CD4-positive, alpha-beta memory T cell (primary cell): ENCODE data around the gene ZNF217. TPM values are rescaled to one million over a fixed set of nuclear protein-coding genes. Genes with fewer than 3 reads are reported as not detected.
"Not testable (repeated sequence)": the region's sequence is repeated elsewhere in the genome, so short reads cannot be mapped to it uniquely, and the experiment has no call there.

ENCODE experiments used
- CTCF ChIA-PET: fragments of 350-600 bp; sonication (Branson Sonifier 250); formaldehyde crosslinking; loops from one replicate; lab custom pipeline; 2021; ENCODE audit warnings: inconsistent platforms; ENCODE audit not compliant: partially characterized antibody; lab: Charles Lee
- POLR2A ChIA-PET: fragments of 350-600 bp; sonication (Branson Sonifier 250); formaldehyde crosslinking; loops from one replicate; lab custom pipeline; 2021; ENCODE audit not compliant: partially characterized antibody; lab: Charles Lee
- DNase-seq, 5 donors: peaks; one replicate each; pipeline versions ENCODE4 v3.0.0 to v3.0.0-alpha.2; 2020 to 2022; ENCODE audit warnings: mixed read lengths in 1 of 5
- H3K27ac ChIP-seq: one replicate; pipeline ENCODE4 v1.7.0; 2013; ENCODE audit warnings: low read depth, low read length
- H3K27me3 ChIP-seq: 2 replicates; pipeline ENCODE4 v1.7.0; 2013; ENCODE audit warnings: mild to moderate bottlenecking, low read length, moderate library complexity; ENCODE audit not compliant: insufficient read depth
- H3K36me3 ChIP-seq: 2 replicates; pipeline ENCODE4 v1.7.0; 2013; ENCODE audit warnings: mild to moderate bottlenecking, low read length, moderate library complexity; ENCODE audit not compliant: insufficient read depth
- H3K4me1 ChIP-seq: 2 replicates; pipeline ENCODE4 v1.7.0; 2013; ENCODE audit warnings: mild to moderate bottlenecking, low read length, moderate library complexity; ENCODE audit not compliant: insufficient read depth
- H3K4me3 ChIP-seq, 2 donors: one replicate each; pipeline ENCODE4 v1.7.0; 2013; ENCODE audit warnings: low read length in 2 of 2, mild to moderate bottlenecking in 1 of 2
- H3K9me3 ChIP-seq, 2 donors: one replicate each; pipeline ENCODE4 v1.7.0; 2013; ENCODE audit warnings: low read length in 2 of 2, control low read depth in 1 of 2; ENCODE audit not compliant: control insufficient read depth in 1 of 2
- H3K27ac Mint-ChIP-seq, 7 donors: one replicate each; pipeline ENCODE4 v1.8.0; 2020 to 2021; ENCODE audit warnings: mixed read lengths in 7 of 7, mild to moderate bottlenecking in 6 of 7, inconsistent platforms in 3 of 7, moderate library complexity in 3 of 7
- H3K27me3 Mint-ChIP-seq, 2 donors: one replicate each; pipeline ENCODE4 v1.8.0; 2020 to 2021; ENCODE audit warnings: mixed read lengths in 2 of 2
- H3K36me3 Mint-ChIP-seq, 2 donors: one replicate each; pipeline ENCODE4 v1.8.0; 2020 to 2021; ENCODE audit warnings: mixed read lengths in 2 of 2, inconsistent platforms in 1 of 2, mild to moderate bottlenecking in 1 of 2
- H3K4me1 Mint-ChIP-seq, 4 donors: one replicate each; pipeline ENCODE4 v1.8.0; 2020 to 2021; ENCODE audit warnings: mixed read lengths in 4 of 4, mild to moderate bottlenecking in 1 of 4
- H3K4me3 Mint-ChIP-seq, 8 donors: one replicate each; pipeline ENCODE4 v1.8.0; 2020 to 2021; ENCODE audit warnings: mixed read lengths in 8 of 8, mild to moderate bottlenecking in 7 of 8, moderate library complexity in 6 of 8, inconsistent platforms in 3 of 8
- H3K9me3 Mint-ChIP-seq, 8 donors: one replicate each; pipeline ENCODE4 v1.8.0; 2020 to 2021; ENCODE audit warnings: mixed read lengths in 8 of 8, mild to moderate bottlenecking in 5 of 8, inconsistent platforms in 3 of 8, moderate library complexity in 1 of 8
- intact Hi-C: fragments of 100-400 bp; cut with micrococcal nuclease; formaldehyde crosslinking; loops from one replicate; pipeline ENCODE4 v1.15.1; 2023
- polyA plus RNA-seq, 2 donors: library from polyadenylated mRNA; unstranded; fragments of 300-500 nt; fragmentation: Illumina TruSeq; gene quantifications; one replicate each; pipeline ENCODE4 v1.2.3, GENCODE V29; 2021
- total RNA-seq, 2 experiments: library from RNA; stranded (reverse); gene quantifications; one replicate each; pipeline ENCODE4 v1.2.3, GENCODE V29; 2021

Gene ZNF217
- total and polyA plus RNA-seq, 4 experiments from 2014 or later: 11.6 to 111 (median 64.4) TPM

GRCh38 chr20:53627001-53627400 is 33.4 kb upstream of the ZNF217 start:
- DNase-seq, H3K4me3 ChIP-seq, H3K36me3 ChIP-seq, H3K9me3 Mint-ChIP-seq, H3K27ac Mint-ChIP-seq, H3K4me3 Mint-ChIP-seq, H3K36me3 Mint-ChIP-seq, H3K27me3 ChIP-seq, intact Hi-C loops, H3K27ac ChIP-seq, H3K27me3 Mint-ChIP-seq, H3K9me3 ChIP-seq: not testable (repeated sequence)
- POLR2A ChIA-PET: interaction anchor here (1.7 kb wide), 1 partner anchor 26 kb away, joined by 5 read pairs; no protein-coding TSS in a partner anchor
- CTCF ChIA-PET: interaction anchor here (1.2 kb wide), 1 partner anchor 289 kb away, joined by 4 read pairs; no protein-coding TSS in a partner anchor
- H3K4me1 ChIP-seq: peaks cover 23% of the 10 kb centered on the region
- H3K4me1 Mint-ChIP-seq: peaks cover 19 to 22% (median 22%) of the 10 kb centered on the region in 4 donors

DNA sequence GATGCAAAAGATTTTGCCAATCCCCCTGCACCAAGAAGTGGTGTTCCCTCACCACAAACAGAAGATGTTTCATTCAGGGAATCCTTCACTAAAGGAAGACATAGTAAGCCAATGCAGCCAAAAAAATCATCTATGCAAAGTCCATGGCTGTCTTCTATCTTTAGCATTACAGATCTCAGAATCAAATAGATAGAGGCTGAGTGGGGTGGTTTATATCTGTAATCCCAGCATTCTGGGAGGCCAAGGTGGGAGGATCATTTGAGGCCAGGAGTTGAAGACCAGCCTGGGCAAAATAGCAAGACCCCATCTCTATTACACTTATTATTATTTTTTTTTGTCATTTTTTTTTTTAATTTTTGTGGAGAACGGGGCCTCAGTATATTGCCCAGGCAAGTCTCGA is 32.9 kb upstream of the ZNF217 start:
- Histone ChIP-seq H3K9me3 (no peaks in the 10 kb centered on the region), H3K4me1 (peaks cover 28% of the 10 kb centered on the region), H3K36me3 (no peaks in the 10 kb centered on the region), H3K4me3 (no peak overlapping the region), H3K27me3 (no peaks in the 10 kb centered on the region), H3K27ac (no peak overlapping the region)
- CTCF ChIA-PET: no interaction called here
- no peak for DNase-seq
- no peak overlapping the region for H3K27ac Mint-ChIP-seq
- POLR2A ChIA-PET: interaction anchor here (1.0 to 8.0 kb wide), 3 partner anchors 18 to 47 kb away, joined by 3 to 136 read pairs (median 5); no protein-coding TSS in a partner anchor
- intact Hi-C loops: no loop called here
- no peak overlapping the region for H3K4me3 Mint-ChIP-seq
- no peaks in the 10 kb centered on the region for H3K36me3 Mint-ChIP-seq
- no peaks in the 10 kb centered on the region for H3K9me3 Mint-ChIP-seq
- peaks cover 21 to 26% (median 26%) of the 10 kb centered on the region in 4 donors for H3K4me1 Mint-ChIP-seq
- H3K27me3 Mint-ChIP-seq: no peaks in the 10 kb centered on the region

GRCh38 chr20:53625311-53626129 is 31.9 kb upstream of the ZNF217 start:
- DNase-seq: no peak

DNA sequence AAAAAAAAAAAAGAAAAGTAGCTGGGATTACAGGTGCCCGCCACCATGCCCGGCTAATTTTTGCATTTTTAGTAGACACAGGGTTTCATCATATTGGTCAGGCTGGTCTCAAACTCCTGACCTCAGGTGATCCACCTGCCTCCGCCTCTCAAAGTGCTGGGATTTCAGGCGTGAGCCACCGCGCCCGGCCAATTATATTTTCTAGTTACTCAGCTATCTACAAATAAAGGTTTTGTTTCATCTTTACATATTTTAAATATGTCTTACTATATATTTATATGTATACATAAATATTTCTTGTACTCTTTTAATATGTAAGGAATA is 31.2 kb upstream of the ZNF217 start:
- not testable (repeated sequence) for H3K27ac ChIP-seq, H3K4me3 ChIP-seq, H3K27me3 Mint-ChIP-seq, H3K9me3 Mint-ChIP-seq, H3K4me3 Mint-ChIP-seq, H3K9me3 ChIP-seq, DNase-seq, H3K27ac Mint-ChIP-seq, H3K27me3 ChIP-seq, H3K36me3 ChIP-seq, H3K36me3 Mint-ChIP-seq
- CTCF ChIA-PET: interaction anchor here (1.1 to 2.0 kb wide), 3 partner anchors 18 to 291 kb away, joined by 3 to 5 read pairs (median 3); no protein-coding TSS in a partner anchor
- intact Hi-C loops: loop anchor here (5.0 kb wide), 1 partner anchor 43 kb away; no protein-coding TSS in a partner anchor
- H3K4me1 ChIP-seq: peaks cover 37% of the 10 kb centered on the region
- POLR2A ChIA-PET: interaction anchor here (2.8 to 8.0 kb wide), 4 partner anchors 16 to 43 kb away, joined by 14 to 136 read pairs (median 68); partner anchors contain the start of gene ZNF217
- peaks cover 26 to 33% (median 32%) of the 10 kb centered on the region in 4 donors for H3K4me1 Mint-ChIP-seq

More at GRCh38 chr20:53625311-53626129, 31.9 kb upstream of the ZNF217 start:
- Mint-ChIP-seq H3K4me3 (no peak overlapping the region), H3K36me3 (no peaks in the 10 kb centered on the region), H3K27ac (no peak overlapping the region), H3K4me1 (peaks cover 26 to 33% (median 32%) of the 10 kb centered on the region in 4 donors), H3K27me3 (no peaks in the 10 kb centered on the region), H3K9me3 (no peaks in the 10 kb centered on the region)
- H3K4me1 ChIP-seq: peaks cover 37% of the 10 kb centered on the region
- H3K36me3 ChIP-seq: no peaks in the 10 kb centered on the region
- no peak overlapping the region for H3K27ac ChIP-seq
- no peak overlapping the region for H3K4me3 ChIP-seq
- no peaks in the 10 kb centered on the region for H3K9me3 ChIP-seq
- intact Hi-C loops: no loop called here
- POLR2A ChIA-PET: interaction anchor here (0.7 to 8.0 kb wide), 5 partner anchors 17 to 246 kb away, joined by 3 to 136 read pairs (median 3); no protein-coding TSS in a partner anchor
- CTCF ChIA-PET: interaction anchor here (1.1 to 2.0 kb wide), 2 partner anchors 17 to 291 kb away, joined by 3 to 5 read pairs; no protein-coding TSS in a partner anchor
- H3K27me3 ChIP-seq: no peaks in the 10 kb centered on the region

DNA sequence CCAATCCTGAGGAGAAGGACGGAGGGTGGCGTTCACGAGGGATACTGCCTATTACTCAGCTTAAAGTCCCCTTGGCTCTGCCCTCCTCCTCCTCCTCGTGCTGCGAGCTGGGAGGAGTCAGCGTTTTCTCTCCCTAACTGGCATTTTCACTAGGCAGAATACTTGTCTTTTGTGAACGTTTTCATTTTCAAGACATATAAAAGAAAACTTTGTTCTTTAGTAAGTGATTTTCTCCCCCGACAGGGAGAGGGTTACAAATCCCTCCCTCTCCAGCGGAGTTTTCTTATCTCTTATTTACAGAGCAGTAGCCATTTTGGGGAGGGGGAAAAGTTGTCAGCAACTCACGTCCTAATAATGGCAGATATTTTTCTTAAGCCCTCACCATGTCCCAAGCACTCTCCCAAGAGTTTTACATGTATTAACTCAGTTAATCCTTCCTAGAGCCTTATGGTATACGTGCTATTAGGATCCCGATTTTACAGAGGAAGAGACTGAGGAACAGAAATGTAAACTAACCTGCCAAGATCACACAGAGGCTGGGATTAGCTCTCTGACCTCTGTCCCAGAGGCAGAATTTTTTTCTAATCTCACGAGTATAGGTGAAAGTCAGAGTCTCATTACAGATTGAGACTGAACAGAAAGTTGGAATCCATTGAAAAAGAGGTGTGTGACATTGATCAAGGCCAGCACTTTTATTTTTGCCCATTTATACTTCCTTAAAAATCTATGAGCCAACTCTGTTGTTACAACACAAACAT is 30.0 kb upstream of the ZNF217 start:
- H3K27me3 Mint-ChIP-seq: no peaks in the 10 kb centered on the region
- H3K9me3 ChIP-seq: no peaks in the 10 kb centered on the region
- POLR2A ChIA-PET: interaction anchor here (0.6 to 8.0 kb wide), 18 partner anchors 10 to 1218 kb away, joined by 3 to 136 read pairs (median 4); partner anchors contain the start of gene ZNF217
- CTCF ChIA-PET: interaction anchor here (0.8 to 5.1 kb wide), 15 partner anchors 9 to 316 kb away, joined by 3 to 39 read pairs (median 6); no protein-coding TSS in a partner anchor
- peak overlapping the region; percentile 43 to 67 for H3K4me3 ChIP-seq
- H3K4me1 ChIP-seq: peaks cover 37% of the 10 kb centered on the region
- no peaks in the 10 kb centered on the region for H3K36me3 ChIP-seq
- H3K27me3 ChIP-seq: no peaks in the 10 kb centered on the region
- H3K4me1 Mint-ChIP-seq: peaks cover 29 to 38% (median 35%) of the 10 kb centered on the region in 4 donors
- no peaks in the 10 kb centered on the region for H3K36me3 Mint-ChIP-seq
- no peaks in the 10 kb centered on the region for H3K9me3 Mint-ChIP-seq
- peak overlapping the region; percentile 82 to 90 (median 88) for H3K4me3 Mint-ChIP-seq
- peak overlapping the region; percentile 88 to 97 (median 95) for H3K27ac Mint-ChIP-seq
- DNase-seq: peak; percentile 29 to 47 (median 31)
- peak overlapping the region; percentile 58 for H3K27ac ChIP-seq
- intact Hi-C loops: loop anchor here (2.0 to 5.0 kb wide), 2 partner anchors 19 to 41 kb away; no protein-coding TSS in a partner anchor

DNA sequence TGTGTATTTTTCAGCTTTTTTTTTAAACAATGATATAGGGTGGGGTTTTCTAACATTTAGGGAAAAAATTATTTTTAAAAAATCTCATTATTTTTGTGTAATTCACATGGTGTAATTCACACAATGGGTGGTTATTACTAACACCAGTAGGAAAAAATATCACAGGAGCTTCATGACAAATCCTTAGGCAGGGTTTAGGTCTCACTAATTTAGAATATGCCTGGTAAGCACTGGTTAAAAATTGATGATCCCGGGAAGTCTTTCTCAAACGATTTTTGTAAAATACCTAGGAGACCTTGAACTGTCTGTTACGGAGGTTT is 29.5 kb upstream of the ZNF217 start:
- ChIA-PET POLR2A (interaction anchor here (0.9 to 8.0 kb wide), 18 partner anchors 9 to 312 kb away, joined by 3 to 136 read pairs (median 5); partner anchors contain the start of gene ZNF217), CTCF (interaction anchor here (0.8 to 5.1 kb wide), 20 partner anchors 8 to 317 kb away, joined by 3 to 39 read pairs (median 4); no protein-coding TSS in a partner anchor)
- peak overlapping the region; percentile 58 for H3K27ac ChIP-seq
- Mint-ChIP-seq H3K27me3 (no peaks in the 10 kb centered on the region), H3K4me1 (peaks cover 29 to 38% (median 35%) of the 10 kb centered on the region in 4 donors), H3K9me3 (no peaks in the 10 kb centered on the region), H3K4me3 (peak overlapping the region; percentile 82 to 90 (median 88)), H3K27ac (peak overlapping the region; percentile 88 to 97 (median 95)), H3K36me3 (no peaks in the 10 kb centered on the region)
- H3K27me3 ChIP-seq: no peaks in the 10 kb centered on the region
- peak overlapping the region; percentile 43 to 67 for H3K4me3 ChIP-seq
- peaks cover 37% of the 10 kb centered on the region for H3K4me1 ChIP-seq
- no peaks in the 10 kb centered on the region for H3K36me3 ChIP-seq
- intact Hi-C loops: loop anchor here (2.0 to 5.0 kb wide), 2 partner anchors 20 to 41 kb away; no protein-coding TSS in a partner anchor
- H3K9me3 ChIP-seq: no peaks in the 10 kb centered on the region
- DNase-seq: no peak
